ENCODE results near the gene GPC6.

GPC6 gene

GRCh38 chr13:93378184-93378583 lies 151.6 kb downstream of the GPC6 start:
- peak; percentile 15 for DNase-seq (ENCODE audit: low read depth)
- TF ChIP-seq CTCF (conservative IDR thresholded peaks at IDR 0.05; ENCODE audit: low read depth, low read length), result no peak
- H3K4me3 ChIP-seq (ENCODE audit: low read depth, low read length), result no peak overlapping the region

- no peak for DNase-seq (ENCODE audit: low read depth)
- no peak for TF ChIP-seq CTCF (conservative IDR thresholded peaks at IDR 0.05; ENCODE audit: low read depth, low read length)
- H3K4me3 ChIP-seq (ENCODE audit: low read depth, low read length), result no peak overlapping the region
These were observed 159.5 kb downstream of the GPC6 start for GRCh38 chr13:93386116-93386515.

GRCh38 chr13:93388701-93389100 lies 162.1 kb downstream of the GPC6 start:
- DNase-seq (ENCODE audit: low read depth), result peak; percentile 64
- TF ChIP-seq CTCF (conservative IDR thresholded peaks at IDR 0.05; ENCODE audit: low read depth, low read length), result no peak
- H3K4me3 ChIP-seq (ENCODE audit: low read depth, low read length), result no peak overlapping the region

GRCh38 chr13:93397619-93398018 lies 171.0 kb downstream of the GPC6 start:
- no peak overlapping the region for H3K4me3 ChIP-seq (ENCODE audit: low read depth, low read length)
- no peak for TF ChIP-seq CTCF (conservative IDR thresholded peaks at IDR 0.05; ENCODE audit: low read depth, low read length)
- DNase-seq (ENCODE audit: low read depth), result no peak

GRCh38 chr13:93398167-93399035 lies 171.8 kb downstream of the GPC6 start:
- no peak for TF ChIP-seq CTCF (conservative IDR thresholded peaks at IDR 0.05; ENCODE audit: low read depth, low read length)
- no peak overlapping the region for H3K4me3 ChIP-seq (ENCODE audit: low read depth, low read length)
- DNase-seq (ENCODE audit: low read depth), result peak; percentile 47

- no peak overlapping the region for H3K4me3 ChIP-seq (ENCODE audit: low read depth, low read length)
- TF ChIP-seq CTCF (conservative IDR thresholded peaks at IDR 0.05; ENCODE audit: low read depth, low read length), result no peak
- DNase-seq (ENCODE audit: low read depth), result no peak
These were observed 172.6 kb downstream of the GPC6 start for GRCh38 chr13:93399212-93399611.

GRCh38 chr13:93406136-93406535 lies 179.5 kb downstream of the GPC6 start:
- TF ChIP-seq CTCF (conservative IDR thresholded peaks at IDR 0.05; ENCODE audit: low read depth, low read length), result no peak
- H3K4me3 ChIP-seq (ENCODE audit: low read depth, low read length), result no peak overlapping the region
- DNase-seq (ENCODE audit: low read depth), result no peak

Data from choroid plexus epithelial cell (primary cell).